ENCODE data around the gene STX19. TPM values are rescaled to one million over a fixed set of nuclear protein-coding genes. Genes with fewer than 3 reads are reported as not detected.
A peak's percentile ranks its signal among the peaks of the same experiment; 100 is the strongest.

The STX19 gene
- total RNA-seq, 4 donors from 2014 or later, result not detected

DNA sequence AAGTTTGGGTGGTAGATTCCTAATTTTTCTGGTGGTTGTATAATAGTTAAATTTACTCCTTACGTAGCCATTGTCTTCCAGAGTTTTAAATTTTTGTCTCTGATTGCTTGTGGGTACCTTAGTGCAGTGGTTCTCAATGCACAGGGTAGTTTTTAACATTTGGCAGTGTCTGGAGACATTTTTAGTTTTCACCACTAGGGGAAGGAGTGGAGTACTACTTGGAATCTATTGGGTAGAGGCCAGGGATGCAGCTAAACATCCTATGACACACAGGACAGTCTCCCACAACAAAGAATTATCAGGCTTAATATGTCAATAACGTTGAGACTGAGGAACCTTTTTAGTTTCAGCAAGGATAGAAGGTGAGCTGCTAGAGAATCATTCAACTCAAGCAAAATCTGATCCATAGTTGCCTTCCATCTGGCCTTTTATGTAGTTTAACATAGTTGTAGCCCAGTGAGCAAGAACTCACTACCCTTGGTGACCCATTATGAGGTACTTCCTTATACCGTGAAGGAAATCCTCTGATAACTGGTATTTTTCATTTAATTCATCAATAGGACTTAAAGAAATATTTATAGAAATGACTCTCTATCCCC is 8.6 kb upstream of the STX19 start:
- no peak for TF ChIP-seq EP300 (IDR thresholded peaks at IDR 0.05)
- TF ChIP-seq, protein P1, sequence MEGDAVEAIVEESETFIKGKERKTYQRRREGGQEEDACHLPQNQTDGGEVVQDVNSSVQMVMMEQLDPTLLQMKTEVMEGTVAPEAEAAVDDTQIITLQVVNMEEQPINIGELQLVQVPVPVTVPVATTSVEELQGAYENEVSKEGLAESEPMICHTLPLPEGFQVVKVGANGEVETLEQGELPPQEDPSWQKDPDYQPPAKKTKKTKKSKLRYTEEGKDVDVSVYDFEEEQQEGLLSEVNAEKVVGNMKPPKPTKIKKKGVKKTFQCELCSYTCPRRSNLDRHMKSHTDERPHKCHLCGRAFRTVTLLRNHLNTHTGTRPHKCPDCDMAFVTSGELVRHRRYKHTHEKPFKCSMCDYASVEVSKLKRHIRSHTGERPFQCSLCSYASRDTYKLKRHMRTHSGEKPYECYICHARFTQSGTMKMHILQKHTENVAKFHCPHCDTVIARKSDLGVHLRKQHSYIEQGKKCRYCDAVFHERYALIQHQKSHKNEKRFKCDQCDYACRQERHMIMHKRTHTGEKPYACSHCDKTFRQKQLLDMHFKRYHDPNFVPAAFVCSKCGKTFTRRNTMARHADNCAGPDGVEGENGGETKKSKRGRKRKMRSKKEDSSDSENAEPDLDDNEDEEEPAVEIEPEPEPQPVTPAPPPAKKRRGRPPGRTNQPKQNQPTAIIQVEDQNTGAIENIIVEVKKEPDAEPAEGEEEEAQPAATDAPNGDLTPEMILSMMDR (IDR thresholded peaks at IDR 0.05), result peak; percentile 10 to 39 (median 17)
- no peak for TF ChIP-seq POLR2A (IDR thresholded peaks at IDR 0.05)
- 79 to 84% methylated on average over 3 of the region's 3 CpGs for WGBS, 2 donors
- Histone ChIP-seq H3K9me3 (no peaks in the 10 kb centered on the region), H3K4me3 (no peak overlapping the region), H3K27ac (no peak overlapping the region), H3K27me3 (no peaks in the 10 kb centered on the region), H3K4me1 (no peaks in the 10 kb centered on the region), H3K36me3 (peaks cover 0 to 10% (median 0%) of the 10 kb centered on the region in 3 donors)
- no peak for DNase-seq (ENCODE audit: low spot score in 2 of 2)

GRCh38 chr3:94026623-94027022 is 1.8 kb downstream of the STX19 start:
- no peak for DNase-seq (ENCODE audit: low spot score in 2 of 2)
- peak overlapping the region in 1 of 4 donors; percentile 43 for H3K27ac ChIP-seq
- no peaks in the 10 kb centered on the region for H3K9me3 ChIP-seq
- peaks cover 0 to 9% (median 0%) of the 10 kb centered on the region in 4 donors for H3K4me1 ChIP-seq
- WGBS, 2 donors, result 85 to 86% methylated on average over 2 of the region's 2 CpGs
- peaks cover 0 to 7% (median 0%) of the 10 kb centered on the region in 3 donors for H3K36me3 ChIP-seq
- H3K4me3 ChIP-seq, result no peak overlapping the region
- TF ChIP-seq, protein P1 (IDR thresholded peaks at IDR 0.05), result no peak
- no peak for TF ChIP-seq POLR2A (IDR thresholded peaks at IDR 0.05)
- TF ChIP-seq EP300 (IDR thresholded peaks at IDR 0.05), result no peak
- H3K27me3 ChIP-seq, result no peaks in the 10 kb centered on the region

DNA sequence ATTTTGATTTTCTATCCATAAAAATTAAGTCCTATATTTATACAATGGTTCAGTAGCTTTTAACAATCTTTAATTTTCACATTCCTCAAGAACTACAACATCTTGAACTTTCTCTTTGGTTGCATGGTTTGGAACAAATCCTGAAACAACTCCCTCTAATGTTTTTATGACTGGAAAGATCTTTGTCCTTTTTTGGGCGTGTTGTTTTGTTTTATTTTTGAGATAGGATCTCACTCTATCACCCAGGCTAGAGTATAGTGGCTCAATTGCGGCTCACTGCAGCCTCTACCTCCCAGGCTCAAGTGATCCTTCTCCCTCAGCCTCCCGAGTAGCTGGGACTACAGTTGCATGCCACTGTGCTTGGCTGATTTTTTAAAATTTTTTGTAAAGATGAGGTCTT is 4.0 kb downstream of the STX19 start:
- H3K4me1 ChIP-seq, result peaks cover 0 to 9% (median 0%) of the 10 kb centered on the region in 4 donors
- DNase-seq (ENCODE audit: low spot score in 2 of 2), result no peak
- no peaks in the 10 kb centered on the region for H3K27me3 ChIP-seq
- peak overlapping the region in 2 of 4 donors; percentile 41 to 43 for H3K27ac ChIP-seq
- H3K36me3 ChIP-seq, result peaks cover 0 to 17% (median 0%) of the 10 kb centered on the region in 3 donors
- TF ChIP-seq, protein P1 (IDR thresholded peaks at IDR 0.05), result no peak
- TF ChIP-seq POLR2A (IDR thresholded peaks at IDR 0.05), result no peak
- TF ChIP-seq EP300 (IDR thresholded peaks at IDR 0.05), result no peak
- H3K4me3 ChIP-seq, result no peak overlapping the region
- WGBS, 2 donors, result 54 to 58% methylated on average over 3 of the region's 3 CpGs
- no peaks in the 10 kb centered on the region for H3K9me3 ChIP-seq

DNA sequence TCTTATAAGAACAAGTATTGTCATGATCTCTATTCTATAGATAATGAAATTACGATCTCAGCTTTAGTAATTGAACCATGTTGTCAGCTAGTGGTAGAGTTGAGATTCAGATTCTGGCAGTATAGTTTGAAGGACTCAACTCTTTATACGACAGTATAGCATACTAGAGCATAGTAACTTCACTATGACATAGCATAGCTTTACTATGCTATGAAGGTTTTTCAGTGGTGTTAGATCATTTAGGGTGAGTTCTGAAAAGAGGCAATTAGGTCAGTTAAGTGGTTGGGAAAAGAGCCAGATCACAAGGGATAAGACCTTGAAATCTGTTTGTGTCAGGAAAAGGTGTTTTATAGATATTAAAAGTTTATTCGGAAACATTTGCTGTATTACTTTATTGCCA is 8.1 kb downstream of the STX19 start:
- WGBS, 2 donors, result 86 to 93% methylated on average over 3 of the region's 3 CpGs
- DNase-seq (ENCODE audit: low spot score in 2 of 2), result no peak
- TF ChIP-seq POLR2A (IDR thresholded peaks at IDR 0.05), result no peak
- TF ChIP-seq, protein P1 (IDR thresholded peaks at IDR 0.05), result no peak
- TF ChIP-seq EP300 (IDR thresholded peaks at IDR 0.05), result no peak

DNA sequence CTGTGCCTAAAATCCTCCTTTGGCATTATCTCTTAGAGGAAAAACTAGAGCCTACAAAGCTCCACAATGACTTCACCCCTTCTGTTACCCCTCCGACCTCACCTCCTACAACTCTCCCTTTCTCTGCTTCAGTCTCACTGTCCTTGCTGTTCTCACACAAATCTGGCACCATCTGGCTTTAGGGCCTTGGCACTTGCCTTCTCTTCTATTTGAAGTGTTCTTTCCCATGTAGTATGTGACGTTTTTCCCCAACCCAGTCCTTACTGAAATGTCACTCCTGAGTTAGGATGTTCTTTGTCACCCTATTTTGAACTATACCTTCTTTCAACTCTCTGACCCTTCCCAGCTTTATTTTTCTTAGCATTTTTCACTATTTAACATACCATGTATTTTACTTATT is 8.7 kb downstream of the STX19 start:
- H3K4me3 ChIP-seq, result no peak overlapping the region
- H3K4me1 ChIP-seq, result peaks cover 0 to 5% (median 0%) of the 10 kb centered on the region in 4 donors
- no peaks in the 10 kb centered on the region for H3K27me3 ChIP-seq
- peaks cover 0 to 21% (median 0%) of the 10 kb centered on the region in 3 donors for H3K36me3 ChIP-seq
- 83 to 87% methylated on average over 2 of the region's 2 CpGs for WGBS, 2 donors
- DNase-seq (ENCODE audit: low spot score in 2 of 2), result no peak
- no peak overlapping the region for H3K27ac ChIP-seq
- no peak for TF ChIP-seq POLR2A (IDR thresholded peaks at IDR 0.05)
- TF ChIP-seq, protein P1 (IDR thresholded peaks at IDR 0.05), result no peak
- TF ChIP-seq EP300 (IDR thresholded peaks at IDR 0.05), result no peak
- no peaks in the 10 kb centered on the region for H3K9me3 ChIP-seq

More for the DNA sequence above, 8.1 kb downstream of the STX19 start:
- Histone ChIP-seq H3K9me3 (no peaks in the 10 kb centered on the region), H3K27ac (no peak overlapping the region), H3K4me3 (no peak overlapping the region), H3K4me1 (peaks cover 0 to 5% (median 0%) of the 10 kb centered on the region in 4 donors), H3K27me3 (no peaks in the 10 kb centered on the region), H3K36me3 (peaks cover 0 to 21% (median 0%) of the 10 kb centered on the region in 3 donors)

All from tibial nerve (tissue), 4 donors.